DOHH2 (cell line): ENCODE measurements around the gene MIEF1.

ENCODE experiments used
- CTCF ChIP-seq: fragments of 200-600 bp; sonication (generic); IDR thresholded peaks from one replicate; pipeline ENCODE4 v1.5.1; 2014; ENCODE audit warnings: antibody characterized with exemption, mild to moderate bottlenecking, low read depth, low read length; ENCODE audit not compliant: poor library complexity, severe bottlenecking
- EZH2phosphoT487 ChIP-seq: fragments of 200-600 bp; sonication (generic); IDR thresholded peaks from 2 replicates; pipeline ENCODE4 v1.6.1; 2017; ENCODE audit warnings: borderline replicate concordance, mild to moderate bottlenecking, antibody characterized with exemption, low read length, moderate library complexity, mixed read lengths

- TF ChIP-seq CTCF (no peak), EZH2phosphoT487 (no peak)
Observed at GRCh38 chr22:39456522-39457197, 45.4 kb upstream of the MIEF1 start, which contains the start of gene MGAT3.
